Measurements from ENCODE around the gene TBX3. TPM values are rescaled to one million over a fixed set of nuclear protein-coding genes. Genes with fewer than 3 reads are reported as not detected.

The TBX3 gene
- total and polyA plus RNA-seq, 2 donors from 2014 or later = 10.5 to 18.0 TPM

GRCh38 chr12:114688256-114688845 lies 4.4 kb upstream of the TBX3 start:
- Histone ChIP-seq H3K9me3 (ENCODE audit: control insufficient read depth in 2 of 3, insufficient read depth in 1 of 3, low read length in 3 of 3) (no peaks in the 10 kb centered on the region), H3K27me3 (ENCODE audit: control insufficient read depth, insufficient read depth, low read length) (peaks cover 28% of the 10 kb centered on the region), H3K36me3 (ENCODE audit: control insufficient read depth in 2 of 3, insufficient read depth in 3 of 3, low read length in 3 of 3) (no peaks in the 10 kb centered on the region), H3K9ac (ENCODE audit: low read length in 3 of 3) (no peak overlapping the region), H3K4me3 (ENCODE audit: low read length in 3 of 3) (no peak overlapping the region), H3K27ac (ENCODE audit: low read depth in 2 of 2, low read length in 2 of 2) (no peak overlapping the region), H3K4me1 (ENCODE audit: control insufficient read depth in 2 of 3, insufficient read depth in 2 of 3, low read depth in 1 of 3, low read length in 3 of 3) (peaks cover 0 to 5% (median 0%) of the 10 kb centered on the region in 3 donors)
- FAIRE-seq = no peak
- DNase-seq = peak in 2 of 5 donors; percentile 9 to 41
- no peak for TF ChIP-seq CTCF (IDR thresholded peaks at IDR 0.05; ENCODE audit: borderline replicate concordance, extremely low read depth, insufficient read depth)
- intact Hi-C loops (cut with DNase I) = no loop called here

DNA sequence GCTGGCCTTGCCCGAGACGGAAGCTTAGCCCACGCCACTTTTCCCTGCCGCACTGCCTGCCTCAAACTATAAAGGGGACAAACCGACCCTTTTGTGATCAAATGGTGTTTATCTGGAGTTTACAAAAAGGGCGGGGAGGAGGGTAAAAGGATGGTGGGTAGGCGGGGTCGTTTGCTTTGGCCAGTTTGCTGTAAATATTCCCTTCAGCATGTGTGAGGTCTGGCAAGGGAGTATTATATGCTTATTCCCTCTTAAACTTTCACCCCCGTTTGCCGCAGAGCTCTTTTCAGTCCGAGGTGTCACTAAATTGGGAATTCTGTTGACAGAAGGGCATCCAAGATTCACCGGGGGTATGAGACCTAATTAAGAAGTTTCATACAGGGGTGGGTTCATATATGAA lies 3.8 kb upstream of the TBX3 start:
- Histone ChIP-seq H3K4me1 (ENCODE audit: control insufficient read depth in 2 of 3, insufficient read depth in 2 of 3, low read depth in 1 of 3, low read length in 3 of 3) (peaks cover 0 to 5% (median 0%) of the 10 kb centered on the region in 3 donors), H3K9ac (ENCODE audit: low read length in 3 of 3) (no peak overlapping the region), H3K27me3 (ENCODE audit: control insufficient read depth, insufficient read depth, low read length) (peaks cover 28% of the 10 kb centered on the region), H3K9me3 (ENCODE audit: control insufficient read depth in 2 of 3, insufficient read depth in 1 of 3, low read length in 3 of 3) (no peaks in the 10 kb centered on the region), H3K27ac (ENCODE audit: low read depth in 2 of 2, low read length in 2 of 2) (no peak overlapping the region), H3K4me3 (ENCODE audit: low read length in 3 of 3) (no peak overlapping the region), H3K36me3 (ENCODE audit: control insufficient read depth in 2 of 3, insufficient read depth in 3 of 3, low read length in 3 of 3) (no peaks in the 10 kb centered on the region)
- FAIRE-seq (no peak), DNase-seq (peak in 3 of 5 donors; percentile 26 to 43 (median 29))
- no peak for TF ChIP-seq CTCF (IDR thresholded peaks at IDR 0.05; ENCODE audit: borderline replicate concordance, extremely low read depth, insufficient read depth)
- intact Hi-C loops (cut with DNase I) = no loop called here

- FAIRE-seq (no peak), DNase-seq (peak in 4 of 5 donors; percentile 62 to 73 (median 66))
- H3K36me3 ChIP-seq (ENCODE audit: control insufficient read depth in 2 of 3, insufficient read depth in 3 of 3, low read length in 3 of 3) = no peaks in the 10 kb centered on the region
- peak overlapping the region in 1 of 3 donors; percentile 12 for H3K9ac ChIP-seq (ENCODE audit: low read length in 3 of 3)
- H3K27me3 ChIP-seq (ENCODE audit: control insufficient read depth, insufficient read depth, low read length) = peaks cover 28% of the 10 kb centered on the region
- no peak overlapping the region for H3K27ac ChIP-seq (ENCODE audit: low read depth in 2 of 2, low read length in 2 of 2)
- H3K9me3 ChIP-seq (ENCODE audit: control insufficient read depth in 2 of 3, insufficient read depth in 1 of 3, low read length in 3 of 3) = no peaks in the 10 kb centered on the region
- H3K4me1 ChIP-seq (ENCODE audit: control insufficient read depth in 2 of 3, insufficient read depth in 2 of 3, low read depth in 1 of 3, low read length in 3 of 3) = peaks cover 0 to 5% (median 0%) of the 10 kb centered on the region in 3 donors
- H3K4me3 ChIP-seq (ENCODE audit: low read length in 3 of 3) = peak overlapping the region in 2 of 3 donors; percentile 16 to 17
- TF ChIP-seq CTCF (IDR thresholded peaks at IDR 0.05; ENCODE audit: borderline replicate concordance, extremely low read depth, insufficient read depth) = no peak
- intact Hi-C loops (cut with DNase I) = no loop called here
Observed at GRCh38 chr12:114686773-114687500, 3.0 kb upstream of the TBX3 start.
